A673 (cell line): ENCODE measurements around the gene ATXN7L3B.

Experiments
- CTCF ChIP-seq: fragments of 300-800, 200-600 bp; sonication (generic); conservative IDR thresholded peaks from 2 replicates; pipeline ENCODE4 v1.5.1; 2017; ENCODE audit warnings: low read depth, mild to moderate bottlenecking, antibody characterized with exemption, low read length, moderate library complexity, mixed read lengths
- EZH2 ChIP-seq: fragments of 200-600 bp; sonication (generic); IDR thresholded peaks from 2 replicates; pipeline ENCODE4 v1.6.1; 2017; ENCODE audit warnings: borderline replicate concordance, low read depth, mild to moderate bottlenecking, mixed read lengths, antibody characterized with exemption, low read length; ENCODE audit not compliant: poor library complexity, severe bottlenecking

GRCh38 chr12:74581439-74581838, 43.8 kb downstream of the ATXN7L3B start:
- TF ChIP-seq CTCF (no peak), EZH2 (no peak)
